ENCODE results near the gene GJA5. TPM values are rescaled to one million over a fixed set of nuclear protein-coding genes. Genes with fewer than 3 reads are reported as not detected.
"Not testable (repeated sequence)": the region's sequence is repeated elsewhere in the genome, so short reads cannot be mapped to it uniquely, and the experiment has no call there.

GJA5 gene
- total and polyA plus RNA-seq, 9 donors: 1.4 to 27.5 (median 6.8) TPM

- Histone ChIP-seq H3K36me3 (no peaks in the 10 kb centered on the region), H3K27me3 (no peaks in the 10 kb centered on the region), H3K4me1 (ENCODE audit: insufficient read depth) (no peaks in the 10 kb centered on the region), H3K9me3 (no peaks in the 10 kb centered on the region), H3K4me3 (no peak overlapping the region), H3K27ac (no peak overlapping the region)
- intact Hi-C loops (cut with DNase I): no loop called here
- TF ChIP-seq POLR2A (IDR thresholded peaks at IDR 0.05): no peak
- TF ChIP-seq EP300 (IDR thresholded peaks at IDR 0.05): no peak
- TF ChIP-seq, protein P1, sequence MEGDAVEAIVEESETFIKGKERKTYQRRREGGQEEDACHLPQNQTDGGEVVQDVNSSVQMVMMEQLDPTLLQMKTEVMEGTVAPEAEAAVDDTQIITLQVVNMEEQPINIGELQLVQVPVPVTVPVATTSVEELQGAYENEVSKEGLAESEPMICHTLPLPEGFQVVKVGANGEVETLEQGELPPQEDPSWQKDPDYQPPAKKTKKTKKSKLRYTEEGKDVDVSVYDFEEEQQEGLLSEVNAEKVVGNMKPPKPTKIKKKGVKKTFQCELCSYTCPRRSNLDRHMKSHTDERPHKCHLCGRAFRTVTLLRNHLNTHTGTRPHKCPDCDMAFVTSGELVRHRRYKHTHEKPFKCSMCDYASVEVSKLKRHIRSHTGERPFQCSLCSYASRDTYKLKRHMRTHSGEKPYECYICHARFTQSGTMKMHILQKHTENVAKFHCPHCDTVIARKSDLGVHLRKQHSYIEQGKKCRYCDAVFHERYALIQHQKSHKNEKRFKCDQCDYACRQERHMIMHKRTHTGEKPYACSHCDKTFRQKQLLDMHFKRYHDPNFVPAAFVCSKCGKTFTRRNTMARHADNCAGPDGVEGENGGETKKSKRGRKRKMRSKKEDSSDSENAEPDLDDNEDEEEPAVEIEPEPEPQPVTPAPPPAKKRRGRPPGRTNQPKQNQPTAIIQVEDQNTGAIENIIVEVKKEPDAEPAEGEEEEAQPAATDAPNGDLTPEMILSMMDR (IDR thresholded peaks at IDR 0.05): no peak
- no peak for DNase-seq
Measured at GRCh38 chr1:147736883-147737282, 23.5 kb downstream of the GJA5 start.

DNA sequence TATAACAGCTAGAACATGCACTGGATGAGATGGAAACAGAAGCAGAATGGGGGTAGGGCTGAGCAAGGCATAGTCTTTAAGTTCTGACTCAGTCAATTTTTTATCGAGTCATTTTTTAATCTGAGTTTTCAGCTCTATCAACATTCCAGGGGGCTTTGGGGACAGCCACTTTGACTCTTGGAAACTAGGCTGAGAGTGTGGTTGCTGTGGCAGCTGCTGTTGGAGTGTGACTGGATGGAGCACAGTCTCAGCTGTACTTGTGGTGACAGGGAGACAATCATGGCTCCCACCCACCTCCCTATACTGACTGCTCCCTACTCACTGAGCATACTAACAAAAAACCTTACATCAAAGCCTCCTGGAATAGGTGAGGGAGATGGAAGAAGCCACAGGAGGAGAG, 25.0 kb downstream of the GJA5 start:
- intact Hi-C loops (cut with DNase I): no loop called here
- H3K27me3 ChIP-seq: no peaks in the 10 kb centered on the region
- no peak overlapping the region for H3K27ac ChIP-seq
- no peaks in the 10 kb centered on the region for H3K36me3 ChIP-seq
- no peak overlapping the region for H3K4me3 ChIP-seq
- no peak for DNase-seq
- TF ChIP-seq EP300 (IDR thresholded peaks at IDR 0.05): no peak
- TF ChIP-seq, protein P1 (IDR thresholded peaks at IDR 0.05): no peak
- no peak for TF ChIP-seq POLR2A (IDR thresholded peaks at IDR 0.05)
- WGBS, 3 donors: 89 to 96% (median 96%) methylated on average over 1 of the region's 1 CpG
- no peaks in the 10 kb centered on the region for H3K9me3 ChIP-seq
- H3K4me1 ChIP-seq (ENCODE audit: insufficient read depth): no peaks in the 10 kb centered on the region

DNA sequence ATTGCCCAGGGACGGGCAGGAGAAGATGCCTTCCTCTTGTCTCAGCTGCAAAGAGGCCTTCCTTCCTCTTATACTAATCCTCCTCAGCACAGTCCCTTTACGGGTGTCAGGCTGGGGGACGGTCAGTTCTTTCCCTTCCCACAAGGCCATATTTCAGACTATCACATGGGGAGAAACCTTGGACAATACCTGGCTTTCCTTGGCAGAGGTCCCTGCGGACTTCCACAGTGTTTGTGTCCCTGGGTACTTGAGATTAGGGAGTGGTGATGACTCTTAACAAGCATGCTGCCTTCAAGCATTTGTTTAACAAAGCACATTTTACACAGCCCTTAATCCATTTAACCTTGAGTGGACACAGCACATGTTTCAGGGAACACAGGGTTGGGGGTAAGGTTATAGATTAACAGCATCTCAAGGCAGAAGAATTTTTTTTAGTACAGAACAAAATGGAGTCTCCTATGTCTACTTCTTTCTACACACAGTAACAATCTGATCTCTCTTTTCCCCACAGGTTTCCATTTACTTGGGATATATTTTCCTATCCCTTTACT, 26.0 kb downstream of the GJA5 start:
- intact Hi-C loops (cut with DNase I); H3K4me3 ChIP-seq; H3K9me3 ChIP-seq; H3K27ac ChIP-seq; DNase-seq; H3K27me3 ChIP-seq; H3K4me1 ChIP-seq (ENCODE audit: insufficient read depth); H3K36me3 ChIP-seq: not testable (repeated sequence)
- WGBS, 3 donors: 44 to 57% (median 50%) methylated on average over 4 of the region's 4 CpGs

- Histone ChIP-seq H3K36me3 (no peaks in the 10 kb centered on the region), H3K27ac (no peak overlapping the region), H3K27me3 (no peaks in the 10 kb centered on the region), H3K4me3 (no peak overlapping the region), H3K4me1 (ENCODE audit: insufficient read depth) (no peaks in the 10 kb centered on the region), H3K9me3 (no peaks in the 10 kb centered on the region)
- no peak for DNase-seq
- TF ChIP-seq, protein P1 (IDR thresholded peaks at IDR 0.05): no peak
- no peak for TF ChIP-seq EP300 (IDR thresholded peaks at IDR 0.05)
- TF ChIP-seq POLR2A (IDR thresholded peaks at IDR 0.05): no peak
- intact Hi-C loops (cut with DNase I): no loop called here
- 84 to 96% (median 87%) methylated on average over 2 of the region's 2 CpGs for WGBS, 3 donors
Measured at GRCh38 chr1:147729315-147729714, 31.1 kb downstream of the GJA5 start.

- no peak for DNase-seq
- intact Hi-C loops (cut with DNase I): no loop called here
- Histone ChIP-seq H3K4me1 (ENCODE audit: insufficient read depth) (no peaks in the 10 kb centered on the region), H3K36me3 (no peaks in the 10 kb centered on the region), H3K4me3 (no peak overlapping the region), H3K27me3 (no peaks in the 10 kb centered on the region), H3K9me3 (no peaks in the 10 kb centered on the region), H3K27ac (no peak overlapping the region)
- 26 to 33% (median 31%) methylated on average over 2 of the region's 2 CpGs for WGBS, 3 donors
- TF ChIP-seq POLR2A (IDR thresholded peaks at IDR 0.05) (no peak), EP300 (IDR thresholded peaks at IDR 0.05) (no peak)
- TF ChIP-seq, protein P1 (IDR thresholded peaks at IDR 0.05): no peak
Measured at GRCh38 chr1:147726168-147726567, 34.2 kb downstream of the GJA5 start.
